WTC11 (cell line): Measurements from ENCODE around the gene STIM2. TPM values are rescaled to one million over a fixed set of nuclear protein-coding genes. Genes with fewer than 3 reads are reported as not detected.

Experiments used
- ATAC-seq: fragments of 200-7000 bp; cut with Tn5 transposase; 2 replicates; pipeline ENCODE4 v1.10.0; 2021; ENCODE audit warnings: mild to moderate bottlenecking, moderate library complexity
- CTCF ChIA-PET: fragments of 300-600 bp; sonication (Branson Sonifier 250); formaldehyde crosslinking; loops from one replicate; lab custom pipeline; 2021; ENCODE audit warnings: antibody characterized with exemption; lab: Charles Lee
- POLR2A ChIA-PET: fragments of 350-600 bp; sonication (Branson Sonifier 250); formaldehyde crosslinking; loops from one replicate; lab custom pipeline; 2021; ENCODE audit warnings: antibody characterized with exemption; lab: Charles Lee
- DNase-seq: peaks from one replicate; pipeline ENCODE4 v3.0.0; 2021; ENCODE audit warnings: low spot score
- H3K27ac Mint-ChIP-seq: 2 replicates; pipeline ENCODE4 v1.8.0; 2021; ENCODE audit warnings: mixed read lengths
- H3K27me3 Mint-ChIP-seq: 2 replicates; pipeline ENCODE4 v1.8.0; 2021; ENCODE audit warnings: low read depth, mild to moderate bottlenecking, moderate library complexity, mixed read lengths
- H3K36me3 Mint-ChIP-seq: 2 replicates; pipeline ENCODE4 v1.8.0; 2021; ENCODE audit warnings: mixed read lengths
- H3K4me1 Mint-ChIP-seq: 2 replicates; pipeline ENCODE4 v1.8.0; 2022; ENCODE audit warnings: mixed read lengths
- H3K4me3 Mint-ChIP-seq: 2 replicates; pipeline ENCODE4 v1.8.0; 2021; ENCODE audit warnings: mild to moderate bottlenecking, moderate library complexity, mixed read lengths
- H3K9me3 Mint-ChIP-seq: 2 replicates; pipeline ENCODE4 v1.8.0; 2021; ENCODE audit warnings: mixed read lengths
- CDX4 ChIP-seq: fragments of 250-450 bp; sonication (Bioruptor Pico); IDR thresholded peaks from 2 replicates; pipeline ENCODE4 v1.9.0; 2021; ENCODE audit warnings: moderate library complexity, mild to moderate bottlenecking, inconsistent platforms, borderline replicate concordance
- CREB1 ChIP-seq: sonication (generic); formaldehyde crosslinking; IDR thresholded peaks from 2 replicates; pipeline ENCODE4 v1.8.0; 2023; ENCODE audit warnings: mild to moderate bottlenecking, missing genetic modification reagents
- CREM ChIP-seq: sonication (generic); formaldehyde crosslinking; IDR thresholded peaks from 2 replicates; pipeline ENCODE4 v1.8.1; 2022; ENCODE audit warnings: mild to moderate bottlenecking, missing genetic modification reagents, moderate library complexity
- E2F1 ChIP-seq: sonication (generic); formaldehyde crosslinking; IDR thresholded peaks from 2 replicates; pipeline ENCODE4 v1.8.0; 2022; ENCODE audit warnings: mild to moderate bottlenecking, missing genetic modification reagents
- E2F4 ChIP-seq: sonication (generic); formaldehyde crosslinking; IDR thresholded peaks from 2 replicates; pipeline ENCODE4 v1.8.1; 2022; ENCODE audit warnings: low read depth, mild to moderate bottlenecking, moderate library complexity, missing genetic modification reagents, borderline replicate concordance
- FOXK1 ChIP-seq: sonication (generic); formaldehyde crosslinking; IDR thresholded peaks from 2 replicates; pipeline ENCODE4 v1.8.0; 2022; ENCODE audit warnings: mild to moderate bottlenecking, moderate library complexity, missing genetic modification reagents
- GTF2I ChIP-seq: fragments of 250-450 bp; sonication (Bioruptor Pico); conservative IDR thresholded peaks from 2 replicates; pipeline ENCODE4 v1.4.0; 2021; ENCODE audit warnings: mild to moderate bottlenecking
- JAZF1 ChIP-seq: fragments of 250-450 bp; sonication (Bioruptor Pico); IDR thresholded peaks from 2 replicates; pipeline ENCODE4 v1.9.0; 2021; ENCODE audit warnings: moderate library complexity, mild to moderate bottlenecking, inconsistent platforms
- MXD4 ChIP-seq: fragments of 250-450 bp; sonication (Bioruptor Pico); IDR thresholded peaks from 2 replicates; pipeline ENCODE4 v1.8.0; 2021; ENCODE audit warnings: mild to moderate bottlenecking, moderate library complexity, borderline replicate concordance
- MYBL2 ChIP-seq: sonication (generic); formaldehyde crosslinking; IDR thresholded peaks from 2 replicates; pipeline ENCODE4 v1.8.1; 2023; ENCODE audit warnings: mild to moderate bottlenecking, moderate library complexity, missing genetic modification reagents
- SMAD4 ChIP-seq: sonication (generic); formaldehyde crosslinking; IDR thresholded peaks from 2 replicates; pipeline ENCODE4 v1.8.0; 2022; ENCODE audit warnings: mild to moderate bottlenecking, missing genetic modification reagents
- SOX15 ChIP-seq: fragments of 250-450 bp; sonication (Bioruptor Pico); IDR thresholded peaks from 2 replicates; pipeline ENCODE4 v1.9.0; 2021; ENCODE audit warnings: mild to moderate bottlenecking
- TCF7 ChIP-seq: sonication (generic); formaldehyde crosslinking; IDR thresholded peaks from 2 replicates; pipeline ENCODE4 v1.8.0; 2022; ENCODE audit warnings: mild to moderate bottlenecking, low read depth, missing genetic modification reagents, moderate library complexity
- TEAD4 ChIP-seq: sonication (generic); formaldehyde crosslinking; IDR thresholded peaks from 2 replicates; pipeline ENCODE4 v1.8.0; 2022; ENCODE audit warnings: mild to moderate bottlenecking, missing genetic modification reagents
- ZNF121 ChIP-seq: sonication (generic); formaldehyde crosslinking; IDR thresholded peaks from 2 replicates; pipeline ENCODE4 v1.8.0; 2023; ENCODE audit warnings: missing genetic modification reagents
- ZNF138 ChIP-seq: sonication (generic); formaldehyde crosslinking; conservative IDR thresholded peaks from 2 replicates; pipeline ENCODE4 v1.8.1; 2022; ENCODE audit warnings: mild to moderate bottlenecking, moderate library complexity, missing genetic modification reagents
- ZNF219 ChIP-seq: sonication (generic); formaldehyde crosslinking; IDR thresholded peaks from 2 replicates; pipeline ENCODE4 v1.8.0; 2023; ENCODE audit warnings: missing genetic modification reagents, mild to moderate bottlenecking, borderline replicate concordance
- ZNF232 ChIP-seq: sonication (generic); formaldehyde crosslinking; IDR thresholded peaks from 2 replicates; pipeline ENCODE4 v1.8.0; 2022; ENCODE audit warnings: mild to moderate bottlenecking, missing genetic modification reagents
- ZNF317 ChIP-seq: sonication (generic); formaldehyde crosslinking; IDR thresholded peaks from 2 replicates; pipeline ENCODE4 v1.8.1; 2023; ENCODE audit warnings: low read depth, mild to moderate bottlenecking, moderate library complexity, missing genetic modification reagents, borderline replicate concordance
- ZNF512 ChIP-seq: sonication (generic); formaldehyde crosslinking; IDR thresholded peaks from 2 replicates; pipeline ENCODE4 v1.8.1; 2022; ENCODE audit warnings: missing genetic modification reagents, borderline replicate concordance
- ZNF532 ChIP-seq: fragments of 250-450 bp; sonication (Bioruptor Pico); IDR thresholded peaks from 2 replicates; pipeline ENCODE4 v1.9.0; 2021; ENCODE audit warnings: mild to moderate bottlenecking, borderline replicate concordance
- total RNA-seq: library from RNA; stranded (reverse); gene quantifications from 3 replicates; pipeline ENCODE4 v1.2.3, GENCODE V29; 2021
- TF ChIP-seq, protein P1 (sequence below): sonication (generic); formaldehyde crosslinking; IDR thresholded peaks from 2 replicates; pipeline ENCODE4 v1.8.0; 2023; ENCODE audit warnings: missing genetic modification reagents

Gene STIM2
- total RNA-seq, 1 experiment from 2014 or later = 22.4 TPM

DNA sequence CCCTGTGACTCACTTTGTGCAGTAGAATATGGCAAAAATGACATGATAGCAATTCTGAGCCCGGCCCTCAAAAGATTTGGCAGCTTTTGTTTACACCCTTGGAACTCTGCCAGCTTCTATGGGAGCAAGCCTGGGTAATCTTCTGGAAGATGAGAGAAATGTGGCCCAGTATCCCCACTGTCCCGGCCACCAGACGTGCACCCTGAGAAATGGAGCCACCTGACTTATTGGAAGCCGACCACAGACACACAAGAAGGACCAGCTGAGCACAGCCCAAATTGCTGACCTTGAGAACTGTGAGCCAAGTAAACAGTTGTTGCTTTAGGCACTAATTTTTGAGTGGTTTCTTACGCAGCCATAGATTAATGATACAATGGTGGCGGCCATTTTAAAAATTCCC is 197.0 kb downstream of the STIM2 start:
- no peaks in the 10 kb centered on the region for H3K9me3 Mint-ChIP-seq
- peaks cover 45% of the 10 kb centered on the region for H3K4me1 Mint-ChIP-seq
- POLR2A ChIA-PET = no interaction called here
- TF ChIP-seq ZNF532 (CRISPR knock-in tag) (no peak), GTF2I (CRISPR knock-in tag) (no peak), FOXK1 (CRISPR knock-in tag) (no peak)
- TF ChIP-seq, all 79 proteins: peak for 0
- ATAC-seq (no peak), DNase-seq (no peak)
- no peaks in the 10 kb centered on the region for H3K36me3 Mint-ChIP-seq
- no peak overlapping the region for H3K27ac Mint-ChIP-seq
- no peaks in the 10 kb centered on the region for H3K27me3 Mint-ChIP-seq
- no peak overlapping the region for H3K4me3 Mint-ChIP-seq
- CTCF ChIA-PET = interaction anchor here (1.1 kb wide), 1 partner anchor 38 kb away, joined by 3 read pairs; no protein-coding TSS in a partner anchor

DNA sequence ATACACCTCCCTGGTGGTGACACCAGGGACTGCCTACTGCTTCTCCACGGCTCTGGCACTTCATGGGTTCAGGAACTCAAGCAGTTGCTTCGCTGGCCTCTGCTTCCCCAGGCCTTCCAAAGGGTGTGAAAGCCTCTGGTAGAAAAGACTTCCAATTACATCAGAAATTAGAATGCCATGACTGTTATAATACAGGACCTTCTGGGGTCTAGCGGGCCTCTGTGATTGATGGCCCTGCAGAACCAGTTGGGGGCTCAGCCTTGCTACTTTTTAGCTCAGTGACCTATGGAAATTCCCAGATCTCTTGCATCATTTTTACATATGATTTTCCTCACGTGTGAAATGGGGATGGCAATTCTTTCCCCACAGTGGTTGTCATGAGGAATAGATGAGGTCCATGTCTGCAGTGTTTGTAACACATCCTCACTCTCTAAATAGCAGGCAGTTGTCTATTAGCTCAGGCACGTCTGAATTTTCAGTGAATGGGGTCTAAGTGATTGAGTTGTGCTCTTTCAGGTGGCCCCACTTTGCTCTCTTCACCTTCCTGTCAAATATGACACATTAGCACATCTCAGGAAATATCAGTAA is 198.3 kb downstream of the STIM2 start:
- no peak for ATAC-seq

DNA sequence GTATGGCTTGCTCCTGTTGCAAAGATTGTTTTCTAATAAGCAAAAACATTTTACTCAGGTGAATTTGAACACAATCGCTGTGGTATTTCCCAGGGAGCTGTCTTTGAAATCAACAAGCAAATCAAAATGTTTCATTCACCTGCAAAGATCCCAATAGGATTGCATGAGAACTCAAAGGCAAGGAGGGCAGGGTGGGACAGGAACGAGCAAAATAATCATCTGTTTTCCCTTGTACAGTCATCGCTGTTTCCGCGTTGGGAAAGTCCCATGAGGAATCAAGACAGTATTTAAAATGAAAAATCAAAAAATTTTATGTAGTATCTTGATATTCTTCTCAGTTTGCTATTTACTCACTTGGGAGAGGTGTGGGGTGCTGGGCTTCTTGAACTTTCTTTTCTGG is 198.8 kb downstream of the STIM2 start:
- no peak overlapping the region for H3K27ac Mint-ChIP-seq
- no peak overlapping the region for H3K4me3 Mint-ChIP-seq
- POLR2A ChIA-PET = no interaction called here
- DNase-seq = no peak
- peaks cover 38% of the 10 kb centered on the region for H3K4me1 Mint-ChIP-seq
- no peaks in the 10 kb centered on the region for H3K27me3 Mint-ChIP-seq
- ATAC-seq = no peak
- H3K9me3 Mint-ChIP-seq = no peaks in the 10 kb centered on the region
- H3K36me3 Mint-ChIP-seq = no peaks in the 10 kb centered on the region
- CTCF ChIA-PET = interaction anchor here (1.0 kb wide), 2 partner anchors 8 to 37 kb away, joined by 4 read pairs; no protein-coding TSS in a partner anchor
- no peak for TF ChIP-seq ZNF138 (CRISPR knock-in tag)
- TF ChIP-seq SOX15 (CRISPR knock-in tag) = no peak
- no peak for TF ChIP-seq SMAD4 (CRISPR knock-in tag)
- no peak for TF ChIP-seq ZNF512
- TF ChIP-seq JAZF1 (CRISPR knock-in tag) = no peak
- TF ChIP-seq, protein P1, sequence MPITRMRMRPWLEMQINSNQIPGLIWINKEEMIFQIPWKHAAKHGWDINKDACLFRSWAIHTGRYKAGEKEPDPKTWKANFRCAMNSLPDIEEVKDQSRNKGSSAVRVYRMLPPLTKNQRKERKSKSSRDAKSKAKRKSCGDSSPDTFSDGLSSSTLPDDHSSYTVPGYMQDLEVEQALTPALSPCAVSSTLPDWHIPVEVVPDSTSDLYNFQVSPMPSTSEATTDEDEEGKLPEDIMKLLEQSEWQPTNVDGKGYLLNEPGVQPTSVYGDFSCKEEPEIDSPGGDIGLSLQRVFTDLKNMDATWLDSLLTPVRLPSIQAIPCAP (CRISPR knock-in tag) = no peak
- TF ChIP-seq MXD4 (CRISPR knock-in tag) = no peak
- TF ChIP-seq CDX4 (CRISPR knock-in tag) = no peak
- TF ChIP-seq ZNF219 (CRISPR knock-in tag) = no peak
- TF ChIP-seq ZNF317 = no peak
- TF ChIP-seq CREB1 = no peak
- no peak for TF ChIP-seq ZNF121

More for the DNA sequence above, 198.3 kb downstream of the STIM2 start:
- Mint-ChIP-seq H3K4me3 (no peak overlapping the region), H3K27ac (no peak overlapping the region), H3K27me3 (no peaks in the 10 kb centered on the region), H3K36me3 (no peaks in the 10 kb centered on the region), H3K4me1 (peaks cover 42% of the 10 kb centered on the region), H3K9me3 (no peaks in the 10 kb centered on the region)
- ChIA-PET CTCF (interaction anchor here (1.0 kb wide), 2 partner anchors 9 to 37 kb away, joined by 4 read pairs; no protein-coding TSS in a partner anchor), POLR2A (no interaction called here)
- no peak for DNase-seq
- TF ChIP-seq TEAD4 (CRISPR knock-in tag) (no peak), ZNF232 (CRISPR knock-in tag) (no peak), E2F1 (no peak), FOXK1 (CRISPR knock-in tag) (no peak), CREM (CRISPR knock-in tag) (no peak), E2F4 (CRISPR knock-in tag) (no peak), ZNF138 (CRISPR knock-in tag) (no peak), MYBL2 (CRISPR knock-in tag) (no peak), TCF7 (CRISPR knock-in tag) (no peak)
